Activated CD4-positive, CD25-positive, alpha-beta regulatory T cell (primary cell): Measurements from ENCODE around the gene INTS4.
"Not testable (repeated sequence)": the region's sequence is repeated elsewhere in the genome, so short reads cannot be mapped to it uniquely, and the experiment has no call there.

Source experiments
- DNase-seq, 4 experiments: peaks; one replicate each; lab custom pipeline; 2025; lab: John Stamatoyannopoulos, UW

The INTS4 gene

GRCh38 chr11:78025378-78025777 lies 30.9 kb upstream of the INTS4 start:
- no peak for DNase-seq

DNA sequence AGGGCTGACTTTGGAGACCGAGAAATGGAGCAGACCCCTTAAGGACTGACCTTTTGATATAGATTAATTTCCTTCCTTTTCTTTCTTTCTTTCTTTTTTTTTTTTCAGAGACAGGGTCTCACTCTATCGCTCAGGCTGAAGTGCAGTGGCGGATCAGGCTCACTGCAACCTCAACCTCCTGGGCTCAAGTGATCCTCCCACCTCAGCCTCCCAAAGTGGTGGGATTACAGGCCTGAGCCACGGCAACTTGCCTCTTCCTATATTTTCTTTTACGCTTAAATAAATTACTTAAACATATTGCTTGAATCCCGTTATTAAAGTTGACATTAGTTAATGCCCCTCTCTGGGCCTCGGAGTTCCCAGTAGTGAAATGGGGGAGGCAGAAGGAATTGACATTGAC lies 29.0 kb upstream of the INTS4 start:
- DNase-seq: no peak

- no peak for DNase-seq
Measured at GRCh38 chr11:78022397-78023396, 28.2 kb upstream of the INTS4 start, which contains the start of gene KCTD14. KCTD14 (minus strand) TSS chr11:78023276; CDS start chr11:78023249, 27 bp downstream.

DNA sequence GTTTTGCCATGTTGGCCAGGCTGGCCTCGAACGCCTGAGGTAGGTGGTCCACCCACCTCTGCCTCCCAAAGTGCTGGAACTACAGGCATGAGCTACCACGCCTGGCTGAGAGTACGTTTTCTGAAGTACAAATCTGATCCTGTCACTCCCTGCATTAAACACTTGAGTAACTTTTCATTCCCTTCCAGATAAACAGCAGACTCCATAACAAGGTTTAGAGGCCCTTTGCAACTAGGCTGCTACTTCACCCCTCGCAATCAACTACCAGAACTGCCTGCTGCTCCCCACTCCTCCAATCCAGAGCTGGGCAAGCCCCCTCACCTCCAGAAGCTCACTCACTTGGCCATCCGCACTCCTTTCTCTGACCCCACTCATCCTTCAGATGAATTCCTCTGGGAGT lies 27.1 kb upstream of the INTS4 start:
- no peak for DNase-seq

GRCh38 chr11:78020246-78020645 lies 25.8 kb upstream of the INTS4 start:
- no peak for DNase-seq

- DNase-seq: no peak
Measured at GRCh38 chr11:78019808-78020207, 25.3 kb upstream of the INTS4 start.

DNA sequence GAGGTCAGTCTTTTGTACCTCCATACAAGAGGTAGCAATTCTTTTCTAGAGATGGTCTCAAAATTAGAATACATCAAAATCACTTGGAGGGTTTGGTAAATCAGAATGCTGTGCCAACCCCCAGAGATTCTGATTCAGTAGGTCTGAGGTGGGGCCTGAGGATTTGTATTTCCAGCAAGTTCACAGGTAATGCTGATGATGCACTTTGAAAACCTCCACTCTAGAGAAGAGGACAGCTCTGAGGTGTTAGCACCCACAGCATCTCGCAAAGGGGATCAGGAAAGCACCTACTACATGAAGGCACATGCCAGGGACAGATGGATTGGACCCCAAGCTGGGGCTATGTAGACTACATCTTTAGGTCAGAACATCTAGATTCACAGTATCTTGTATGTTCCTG lies 21.4 kb upstream of the INTS4 start:
- DNase-seq: no peak

- DNase-seq: not testable (repeated sequence)
Measured at GRCh38 chr11:78014937-78015520, 20.6 kb upstream of the INTS4 start.

DNA sequence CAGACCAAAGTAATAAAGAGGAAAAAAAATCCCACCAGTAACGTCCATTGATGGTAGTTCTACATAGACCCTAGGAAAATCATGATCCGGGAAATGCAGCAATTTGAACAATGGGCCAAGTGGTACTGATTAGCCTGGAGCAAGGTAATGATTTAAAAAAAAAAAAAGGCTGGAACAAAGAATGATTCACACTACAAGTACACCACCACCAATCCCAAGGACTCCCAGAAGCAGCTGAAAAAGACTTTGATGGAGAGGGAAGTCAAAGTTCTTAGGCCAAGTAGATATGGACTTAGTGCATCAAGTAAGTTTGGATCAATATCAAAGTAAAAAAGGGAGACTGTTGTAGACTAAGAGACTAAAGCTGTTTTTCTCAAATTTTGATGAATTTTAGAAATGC lies 16.8 kb upstream of the INTS4 start:
- DNase-seq: no peak

DNA sequence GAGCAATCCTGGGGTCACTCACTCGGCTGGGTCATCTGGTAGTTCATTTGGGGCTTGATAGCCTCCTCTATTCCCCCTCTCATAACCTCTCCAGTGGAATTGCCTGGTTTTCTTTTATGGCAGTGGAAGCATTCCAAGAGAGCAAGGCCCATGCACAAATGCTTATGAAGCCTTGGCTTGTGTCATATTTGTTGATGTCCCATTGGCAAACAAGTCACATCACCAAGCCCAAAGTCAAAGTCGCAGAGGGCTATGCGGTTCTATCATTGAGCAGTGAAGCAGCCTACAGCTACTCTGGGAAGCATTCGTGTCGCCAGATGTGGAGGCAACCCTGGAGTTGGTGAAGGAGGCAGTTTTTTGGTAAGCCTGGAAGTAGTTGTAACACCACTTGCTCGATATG lies 16.3 kb upstream of the INTS4 start:
- DNase-seq: no peak

- no peak for DNase-seq
Measured at GRCh38 chr11:78010304-78010703, 15.8 kb upstream of the INTS4 start.

DNA sequence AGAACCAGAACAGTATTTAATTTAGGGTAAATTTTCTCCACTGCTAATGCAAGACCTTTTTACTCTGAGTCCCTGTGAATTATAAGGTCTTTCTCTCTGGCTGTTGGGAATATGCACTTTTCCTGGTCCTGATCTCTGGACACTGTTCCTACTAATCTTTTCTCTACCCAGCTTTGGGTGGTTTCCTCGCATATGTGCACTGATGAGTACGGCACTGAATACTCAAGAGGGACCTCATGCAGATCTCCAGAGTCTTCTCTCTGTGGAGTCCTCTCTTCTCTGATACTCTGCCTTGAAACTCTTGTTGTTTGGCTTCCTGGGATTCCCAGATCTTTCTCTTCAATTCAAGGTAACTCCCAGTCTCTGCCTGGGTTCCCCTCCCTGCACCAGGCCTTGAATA lies 14.6 kb upstream of the INTS4 start:
- no peak for DNase-seq

DNA sequence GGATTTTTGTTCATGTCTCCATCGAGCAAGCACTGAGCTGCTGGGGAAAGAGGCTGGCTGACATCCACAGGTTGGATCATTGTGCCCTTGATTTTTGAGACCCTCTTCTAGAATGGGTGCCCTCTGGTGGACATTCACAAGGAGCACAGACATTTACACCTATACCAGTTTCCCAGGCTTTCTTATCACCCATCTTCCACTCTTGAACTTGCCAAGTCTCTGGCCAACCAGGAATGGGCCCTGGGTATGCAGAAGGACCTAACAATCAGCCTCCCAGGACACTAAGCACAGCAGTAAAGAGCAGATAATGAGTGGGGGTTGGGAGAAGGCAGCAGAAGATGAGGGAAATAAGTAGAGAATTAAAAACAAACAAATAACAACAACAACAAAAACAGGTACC lies 5.7 kb upstream of the INTS4 start:
- peak in 3 of 4 experiments; percentile 6 to 14 (median 12) for DNase-seq

- DNase-seq: no peak
Measured at GRCh38 chr11:77999446-78000030, 5.1 kb upstream of the INTS4 start.

DNA sequence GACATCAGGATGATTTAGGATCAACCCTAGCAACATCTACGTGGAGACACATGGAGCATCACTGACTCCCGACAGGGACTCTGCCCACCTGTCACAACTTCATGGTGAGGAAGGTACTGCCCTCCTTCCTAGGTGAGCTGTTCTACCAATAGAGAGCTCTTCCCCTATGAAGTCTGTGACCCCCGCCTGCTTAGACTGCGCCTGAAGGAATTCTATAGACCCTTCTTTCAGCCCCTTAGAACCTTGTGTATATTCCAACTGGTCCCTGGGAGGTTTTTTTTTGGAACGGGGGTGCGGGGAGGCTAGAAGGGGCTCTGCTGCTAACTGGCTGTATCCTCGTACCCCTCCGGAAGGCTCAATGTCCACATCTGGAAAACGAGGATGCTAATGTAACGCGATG lies 566 bp downstream of the INTS4 start:
- no peak for DNase-seq

DNA sequence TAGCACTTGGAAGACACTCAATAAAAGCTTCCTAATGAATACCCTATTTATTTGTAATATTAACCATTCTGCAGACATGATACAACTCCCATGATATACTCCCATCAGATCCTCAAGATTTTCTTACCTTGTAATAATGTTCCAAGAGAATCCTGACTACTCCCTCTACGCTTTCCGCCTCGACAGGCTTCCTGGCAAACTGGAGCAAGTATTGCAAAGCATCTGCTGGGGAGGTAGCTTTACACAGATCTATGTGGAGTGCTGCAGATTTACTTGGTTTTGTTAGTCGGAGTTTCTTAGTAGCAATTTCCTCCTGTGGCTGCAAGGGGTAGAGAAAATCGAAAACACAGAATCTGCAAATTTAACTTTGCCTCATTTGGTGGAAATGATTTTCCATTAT lies 3.5 kb downstream of the INTS4 start:
- no peak for DNase-seq

- DNase-seq: not testable (repeated sequence)
Measured at GRCh38 chr11:77986456-77986855, 8.0 kb downstream of the INTS4 start.

DNA sequence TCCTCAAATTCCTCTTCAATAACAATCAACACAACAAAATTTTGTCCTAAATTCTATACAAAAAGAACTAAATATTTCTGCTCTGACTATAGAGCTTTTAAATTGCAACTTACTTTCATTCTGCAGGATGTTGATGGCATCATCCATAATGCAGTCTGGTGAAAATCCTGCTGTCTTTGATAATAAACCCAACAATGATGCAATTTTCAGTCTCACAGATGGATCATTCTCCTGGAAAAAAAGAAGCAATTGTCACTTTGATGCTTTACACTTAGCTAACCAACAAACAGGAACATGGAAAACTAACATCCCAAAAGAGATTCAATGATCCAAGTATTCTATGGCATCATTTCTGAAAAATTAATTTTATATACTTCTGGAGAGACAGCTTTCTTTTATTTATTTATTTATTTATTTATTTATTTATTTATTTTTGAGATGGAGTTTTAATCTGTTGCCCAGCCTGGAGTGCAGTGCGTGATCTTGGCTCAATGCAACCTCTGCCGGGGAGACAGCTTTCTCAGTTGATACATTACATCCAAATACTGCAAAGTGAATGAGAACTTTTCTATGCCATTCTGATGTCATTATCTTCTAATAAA lies 13.0 kb downstream of the INTS4 start:
- no peak for DNase-seq

GRCh38 chr11:77968337-77968736 lies 26.1 kb downstream of the INTS4 start:
- DNase-seq: no peak

DNA sequence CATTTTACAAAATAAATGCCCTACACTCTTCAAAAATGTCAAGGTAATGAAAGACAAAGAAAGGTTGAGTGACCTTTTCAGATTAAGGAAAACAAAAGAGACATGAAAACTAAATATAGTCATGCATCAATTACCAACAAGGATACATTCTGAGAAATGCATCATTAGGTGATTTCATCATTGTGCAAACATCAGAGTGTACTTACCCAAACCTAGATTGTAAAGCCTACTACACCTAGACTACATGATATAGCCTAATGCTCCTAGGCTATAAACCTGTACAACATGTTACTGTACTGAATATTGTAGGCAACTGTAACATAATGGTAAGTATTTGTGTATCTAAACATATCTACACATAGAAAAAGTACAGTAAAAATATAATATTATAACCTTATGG lies 26.7 kb downstream of the INTS4 start:
- no peak for DNase-seq

- no peak for DNase-seq
Measured at GRCh38 chr11:77967121-77967520, 27.3 kb downstream of the INTS4 start.

- no peak for DNase-seq
Measured at GRCh38 chr11:77966338-77966737, 28.1 kb downstream of the INTS4 start.

DNA sequence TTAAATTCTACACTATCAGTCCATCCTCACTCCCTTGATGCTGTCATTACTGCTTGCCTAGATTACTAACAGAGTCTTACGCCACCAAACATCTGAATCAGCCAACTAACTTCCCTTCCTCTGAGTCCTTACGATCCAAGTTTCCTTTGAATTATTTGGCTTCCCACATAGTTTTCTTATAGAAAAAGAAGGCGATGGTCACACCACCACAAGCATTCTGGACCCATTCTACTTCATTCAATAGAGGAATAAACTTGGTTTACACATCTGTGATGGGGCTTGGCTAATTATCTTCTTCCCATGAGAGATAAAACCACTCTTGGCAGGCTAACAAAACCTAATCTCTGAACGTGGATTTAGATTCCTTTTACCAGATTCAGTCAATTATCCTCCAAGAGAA lies 35.0 kb downstream of the INTS4 start:
- DNase-seq: no peak
